Measurements from ENCODE around the gene DIAPH2. TPM values are rescaled to one million over a fixed set of nuclear protein-coding genes. Genes with fewer than 3 reads are reported as not detected.

The DIAPH2 gene
- total and polyA plus RNA-seq, 2 of the 13 experiments (the other 11 are each of a cell fraction or from before 2014, with no cell fraction given) = 2.1 to 8.5 TPM

DNA sequence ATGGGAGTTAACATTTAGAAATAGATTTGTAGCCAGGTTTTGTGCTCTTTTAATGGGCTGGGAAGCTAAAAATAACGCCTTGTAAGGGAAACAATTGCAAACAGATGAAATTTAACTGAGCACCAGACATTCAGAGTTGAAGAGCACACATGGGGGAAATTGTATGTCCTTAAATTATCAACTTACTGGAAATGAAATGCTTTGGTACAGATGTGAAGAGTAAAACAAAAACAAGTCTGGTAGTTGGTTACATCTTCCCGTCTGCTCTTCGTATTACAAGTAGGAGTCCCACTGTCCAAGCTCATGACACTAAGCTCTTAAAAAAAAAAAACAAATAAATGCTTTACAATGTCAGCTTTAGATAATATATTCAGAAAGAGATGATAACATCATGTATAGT lies 139.5 kb downstream of the DIAPH2 start:
- TF ChIP-seq MTA1 (CRISPR knock-in tag; IDR thresholded peaks at IDR 0.05; ENCODE audit: borderline replicate concordance) (no peak), ZNF296 (CRISPR knock-in tag; conservative IDR thresholded peaks at IDR 0.05) (no peak), KMT2B (CRISPR knock-in tag; IDR thresholded peaks at IDR 0.05) (no peak), ZNF12 (CRISPR knock-in tag; IDR thresholded peaks at IDR 0.05) (no peak), TCF7L2 (IDR thresholded peaks at IDR 0.05; ENCODE audit: low read depth, low read length) (no peak)
- TF ChIP-seq, protein P1, sequence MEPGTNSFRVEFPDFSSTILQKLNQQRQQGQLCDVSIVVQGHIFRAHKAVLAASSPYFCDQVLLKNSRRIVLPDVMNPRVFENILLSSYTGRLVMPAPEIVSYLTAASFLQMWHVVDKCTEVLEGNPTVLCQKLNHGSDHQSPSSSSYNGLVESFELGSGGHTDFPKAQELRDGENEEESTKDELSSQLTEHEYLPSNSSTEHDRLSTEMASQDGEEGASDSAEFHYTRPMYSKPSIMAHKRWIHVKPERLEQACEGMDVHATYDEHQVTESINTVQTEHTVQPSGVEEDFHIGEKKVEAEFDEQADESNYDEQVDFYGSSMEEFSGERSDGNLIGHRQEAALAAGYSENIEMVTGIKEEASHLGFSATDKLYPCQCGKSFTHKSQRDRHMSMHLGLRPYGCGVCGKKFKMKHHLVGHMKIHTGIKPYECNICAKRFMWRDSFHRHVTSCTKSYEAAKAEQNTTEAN (CRISPR knock-in tag; conservative IDR thresholded peaks at IDR 0.05) = no peak
- CTCF ChIA-PET (ENCODE audit: low intra/inter-chr PET ratio, low total read pairs) = no interaction called here
- no peaks in the 10 kb centered on the region for H3K36me3 ChIP-seq (replicated peaks in 1 of 2; ENCODE audit: control insufficient read depth in 1 of 2, insufficient read depth in 2 of 2, low read length in 2 of 2)
- in situ Hi-C loops (cut with HindIII; ENCODE audit: extremely low pct_ligation_motif_present, low pct_unique_long_range_greater_than_20kb) = no loop called here
- BruUV-seq (replicated peaks) = no TSS peak
- H3K27ac ChIP-seq (ENCODE audit: extremely low read length, insufficient read depth, low read length) = no peak overlapping the region
- intact Hi-C loops (cut with micrococcal nuclease; ENCODE audit: unreplicated experiment) = no loop called here
- no peak overlapping the region for H3K4me3 ChIP-seq (replicated peaks in 1 of 3; ENCODE audit: insufficient read depth in 1 of 3, low read depth in 2 of 3, low read length in 3 of 3)
- DNase-seq (ENCODE audit: low spot score) = no peak
- H3K9me3 ChIP-seq (ENCODE audit: low read length) = no peaks in the 10 kb centered on the region
- H2AFZ ChIP-seq (ENCODE audit: low read length) = no peak overlapping the region
- H3K4me2 ChIP-seq (ENCODE audit: low read depth, low read length) = no peak overlapping the region
- FAIRE-seq = no peak
- 93% methylated on average over 3 of the region's 3 CpGs for WGBS (ENCODE audit: low lambda C conversion rate)
- H3K79me2 ChIP-seq (ENCODE audit: insufficient read depth, low read length) = no peaks in the 10 kb centered on the region
- H3K27me3 ChIP-seq (ENCODE audit: control insufficient read depth in 1 of 2, insufficient read depth in 2 of 2, low read length in 2 of 2) = no peaks in the 10 kb centered on the region
- no peak for ATAC-seq
- no peaks in the 10 kb centered on the region for H4K20me1 ChIP-seq (ENCODE audit: insufficient read depth, low read length)
- POLR2A ChIA-PET = no interaction called here
- H3K4me1 ChIP-seq (ENCODE audit: insufficient read depth, low read length) = peaks cover 6% of the 10 kb centered on the region; the same call in 1 of the 2 replicates
- no peak overlapping the region for H3K9ac ChIP-seq (ENCODE audit: insufficient read depth, low read depth, low read length)

GRCh38 chrX:96833333-96833732 lies 148.7 kb downstream of the DIAPH2 start:
- Histone ChIP-seq H3K9ac (ENCODE audit: insufficient read depth, low read depth, low read length) (no peak overlapping the region), H3K4me2 (ENCODE audit: low read depth, low read length) (no peak overlapping the region), H3K36me3 (replicated peaks in 1 of 2; ENCODE audit: control insufficient read depth in 1 of 2, insufficient read depth in 2 of 2, low read length in 2 of 2) (no peaks in the 10 kb centered on the region), H3K4me1 (ENCODE audit: insufficient read depth, low read length) (no peaks in the 10 kb centered on the region), H4K20me1 (ENCODE audit: insufficient read depth, low read length) (no peaks in the 10 kb centered on the region), H3K27ac (ENCODE audit: extremely low read length, insufficient read depth, low read length) (no peak overlapping the region), H3K9me3 (ENCODE audit: low read length) (no peaks in the 10 kb centered on the region), H3K27me3 (ENCODE audit: control insufficient read depth in 1 of 2, insufficient read depth in 2 of 2, low read length in 2 of 2) (no peaks in the 10 kb centered on the region), H3K79me2 (ENCODE audit: insufficient read depth, low read length) (no peaks in the 10 kb centered on the region), H3K4me3 (replicated peaks in 1 of 3; ENCODE audit: insufficient read depth in 1 of 3, low read depth in 2 of 3, low read length in 3 of 3) (no peak overlapping the region), H2AFZ (ENCODE audit: low read length) (no peak overlapping the region)
- POLR2A ChIA-PET = no interaction called here
- in situ Hi-C loops (cut with HindIII; ENCODE audit: extremely low pct_ligation_motif_present, low pct_unique_long_range_greater_than_20kb) (no loop called here), intact Hi-C loops (cut with micrococcal nuclease; ENCODE audit: unreplicated experiment) (no loop called here)
- CTCF ChIA-PET (ENCODE audit: low intra/inter-chr PET ratio, low total read pairs) = no interaction called here
- whole genome bisulfite sequencing (ENCODE audit: low lambda C conversion rate) = 100% methylated on average over 2 of the region's 2 CpGs
- no TSS peak for BruUV-seq (replicated peaks)
- FAIRE-seq = no peak
- DNase-seq (ENCODE audit: low spot score) = no peak
- TF ChIP-seq SMARCC2 (IDR thresholded peaks at IDR 0.05) (no peak), JUN (CRISPR knock-in tag; IDR thresholded peaks at IDR 0.05) (no peak), FOXO1 (CRISPR knock-in tag; IDR thresholded peaks at IDR 0.05) (no peak)
- TF ChIP-seq, protein P2, sequence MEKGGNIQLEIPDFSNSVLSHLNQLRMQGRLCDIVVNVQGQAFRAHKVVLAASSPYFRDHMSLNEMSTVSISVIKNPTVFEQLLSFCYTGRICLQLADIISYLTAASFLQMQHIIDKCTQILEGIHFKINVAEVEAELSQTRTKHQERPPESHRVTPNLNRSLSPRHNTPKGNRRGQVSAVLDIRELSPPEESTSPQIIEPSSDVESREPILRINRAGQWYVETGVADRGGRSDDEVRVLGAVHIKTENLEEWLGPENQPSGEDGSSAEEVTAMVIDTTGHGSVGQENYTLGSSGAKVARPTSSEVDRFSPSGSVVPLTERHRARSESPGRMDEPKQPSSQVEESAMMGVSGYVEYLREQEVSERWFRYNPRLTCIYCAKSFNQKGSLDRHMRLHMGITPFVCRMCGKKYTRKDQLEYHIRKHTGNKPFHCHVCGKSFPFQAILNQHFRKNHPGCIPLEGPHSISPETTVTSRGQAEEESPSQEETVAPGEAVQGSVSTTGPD (CRISPR knock-in tag; IDR thresholded peaks at IDR 0.05) = no peak
- ATAC-seq = no peak

Data from HepG2 (cell line).